ENCODE results near the gene GALNT16. TPM values are rescaled to one million over a fixed set of nuclear protein-coding genes. Genes with fewer than 3 reads are reported as not detected.

GALNT16 gene
- total RNA-seq, 2 experiments from 2014 or later: not detected

DNA sequence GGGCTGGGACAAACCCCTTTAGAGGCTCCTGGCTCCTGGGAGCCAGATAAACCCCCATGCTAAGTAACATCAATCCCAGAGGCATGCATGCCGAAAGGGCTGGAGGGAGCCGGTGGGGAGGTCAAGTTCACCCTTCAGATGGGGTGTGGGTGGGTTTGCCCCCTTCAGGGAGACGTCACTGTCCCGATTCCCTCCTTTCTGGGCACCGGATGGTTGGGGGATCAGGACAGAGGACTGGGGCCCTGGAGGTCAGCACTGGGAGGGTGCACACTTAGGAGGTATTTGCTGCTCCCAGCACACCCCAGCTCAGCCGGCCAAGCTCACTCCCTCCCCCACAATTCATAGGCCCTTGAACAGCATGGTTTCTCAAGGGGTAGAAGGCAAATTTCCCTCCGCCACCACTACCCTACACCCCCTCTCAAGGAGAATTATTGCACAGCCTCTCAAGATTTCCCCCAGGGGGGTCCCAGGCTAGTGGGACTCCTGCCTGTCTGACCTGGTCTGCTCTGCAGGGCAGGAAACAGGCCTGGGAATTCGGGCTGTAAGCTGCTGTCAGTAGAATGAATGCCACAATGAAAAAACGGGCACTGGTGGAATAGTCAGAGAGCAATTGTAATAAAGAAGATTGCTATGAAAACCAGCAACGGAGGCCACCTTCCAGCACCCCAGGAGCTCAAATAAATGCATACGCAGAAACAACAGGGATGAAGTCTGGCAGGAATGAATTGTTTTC, 63.5 kb downstream of the GALNT16 start:
- Mint-ChIP-seq H3K27me3 (no peaks in the 10 kb centered on the region), H3K9me3 (no peaks in the 10 kb centered on the region), H3K4me3 (no peak overlapping the region), H3K27ac (no peak overlapping the region), H3K4me1 (ENCODE audit: low read depth) (no peaks in the 10 kb centered on the region), H3K36me3 (no peaks in the 10 kb centered on the region)
- DNase-seq: no peak
- ChIA-PET CTCF (no interaction called here), POLR2A (no interaction called here)
- intact Hi-C loops (cut with micrococcal nuclease): no loop called here

DNA sequence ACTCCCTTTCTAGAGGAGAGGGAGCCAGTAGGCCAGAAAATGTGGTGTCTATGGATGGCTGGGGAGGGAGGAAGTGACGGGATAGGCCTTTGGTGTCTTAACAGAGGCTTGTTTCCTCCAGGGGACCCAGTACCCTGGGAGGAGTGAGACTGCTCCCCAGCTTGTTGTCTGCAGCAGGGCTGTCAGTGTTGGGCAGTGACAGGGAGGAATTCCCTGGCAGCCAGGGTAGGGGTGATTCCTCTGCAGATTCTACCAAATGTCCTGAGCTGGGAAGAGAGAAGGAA, 64.0 kb downstream of the GALNT16 start:
- no peaks in the 10 kb centered on the region for H3K36me3 Mint-ChIP-seq
- no peak for DNase-seq
- H3K27ac Mint-ChIP-seq: no peak overlapping the region
- no peaks in the 10 kb centered on the region for H3K9me3 Mint-ChIP-seq
- no peaks in the 10 kb centered on the region for H3K4me1 Mint-ChIP-seq (ENCODE audit: low read depth)
- H3K4me3 Mint-ChIP-seq: no peak overlapping the region
- no peaks in the 10 kb centered on the region for H3K27me3 Mint-ChIP-seq
- ChIA-PET CTCF (no interaction called here), POLR2A (no interaction called here)
- intact Hi-C loops (cut with micrococcal nuclease): no loop called here

DNA sequence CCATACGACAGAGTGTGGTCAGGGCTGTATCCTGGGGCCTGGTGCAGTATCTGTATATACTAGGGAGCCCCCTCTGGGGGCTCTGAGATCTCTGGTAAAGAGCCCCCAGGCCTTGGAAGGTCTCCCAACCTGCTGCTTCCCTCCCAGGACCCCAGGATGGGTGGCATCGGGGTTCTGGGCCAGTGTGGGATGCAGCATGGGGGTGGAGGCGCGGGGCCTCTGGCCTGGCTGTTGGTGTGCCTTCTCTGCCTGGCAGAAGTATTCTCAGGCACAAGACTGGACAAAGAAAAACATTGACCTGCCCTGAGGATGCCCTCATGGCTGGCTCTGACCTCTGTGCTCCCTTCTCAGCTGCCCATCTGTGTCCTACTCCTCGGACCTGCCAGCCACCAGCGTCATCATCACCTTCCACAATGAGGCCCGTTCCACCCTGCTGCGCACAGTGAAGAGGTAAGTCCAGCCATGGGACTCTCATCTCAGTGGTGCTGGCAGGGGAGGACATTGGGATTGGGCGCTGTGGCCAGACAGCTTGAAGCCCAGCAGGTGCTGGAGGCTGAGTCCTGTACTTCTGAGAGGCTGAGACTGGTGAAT, 64.5 kb downstream of the GALNT16 start:
- H3K27me3 Mint-ChIP-seq: no peaks in the 10 kb centered on the region
- H3K36me3 Mint-ChIP-seq: no peaks in the 10 kb centered on the region
- no peak overlapping the region for H3K27ac Mint-ChIP-seq
- intact Hi-C loops (cut with micrococcal nuclease): no loop called here
- POLR2A ChIA-PET: no interaction called here
- CTCF ChIA-PET: interaction anchor here (0.7 kb wide), 1 partner anchor 22 kb away, joined by 3 read pairs; no protein-coding TSS in a partner anchor
- no peaks in the 10 kb centered on the region for H3K9me3 Mint-ChIP-seq
- no peak for DNase-seq
- no peak overlapping the region for H3K4me3 Mint-ChIP-seq
- no peaks in the 10 kb centered on the region for H3K4me1 Mint-ChIP-seq (ENCODE audit: low read depth)

DNA sequence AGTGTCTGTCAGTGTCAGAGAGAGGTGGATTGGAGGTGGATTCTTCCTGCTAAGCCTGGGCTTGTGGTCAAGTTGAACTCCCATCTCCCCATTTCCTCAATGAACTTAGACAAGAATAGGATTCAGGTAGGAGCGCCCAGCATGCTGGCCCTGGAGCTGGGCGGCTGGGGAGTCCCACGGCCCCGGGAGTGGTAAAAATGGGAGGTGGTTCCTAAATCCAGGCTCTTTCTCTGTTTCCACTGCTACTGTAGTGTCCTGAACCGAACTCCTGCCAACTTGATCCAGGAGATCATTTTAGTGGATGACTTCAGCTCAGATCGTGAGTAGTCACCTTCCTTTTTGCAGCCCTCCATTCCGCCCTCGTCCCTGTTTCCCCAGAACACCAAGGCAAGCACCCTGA, 65.1 kb downstream of the GALNT16 start:
- Mint-ChIP-seq H3K9me3 (no peaks in the 10 kb centered on the region), H3K27me3 (no peaks in the 10 kb centered on the region)

DNA sequence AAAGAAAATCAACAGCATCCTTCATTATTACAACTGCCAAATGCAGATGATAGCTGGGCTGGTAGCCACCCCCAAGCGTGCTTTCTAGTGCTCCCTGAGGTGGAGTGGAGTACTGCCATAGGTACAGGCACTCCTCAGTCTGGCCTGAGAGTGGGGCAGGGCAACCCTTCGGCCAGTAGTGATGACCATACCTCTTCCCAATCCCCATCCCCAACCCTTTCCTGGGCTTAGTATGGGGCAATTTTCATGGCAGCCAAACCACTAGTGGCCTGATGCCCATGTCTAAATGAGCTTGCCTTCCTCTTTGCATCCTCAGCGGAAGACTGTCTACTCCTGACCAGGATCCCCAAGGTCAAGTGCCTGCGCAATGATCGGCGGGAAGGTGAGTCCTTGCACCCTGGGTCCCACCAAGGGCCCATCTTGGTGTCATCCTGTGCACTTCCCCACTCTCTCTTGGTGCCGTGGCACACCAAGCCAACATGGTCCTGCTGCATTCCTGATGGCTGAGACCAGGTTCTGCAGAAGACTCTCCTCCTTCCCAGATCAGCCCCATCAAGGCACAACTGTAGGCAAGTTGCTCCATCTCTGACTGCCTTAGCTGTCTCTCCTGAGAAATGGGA, 65.8 kb downstream of the GALNT16 start:
- no peak overlapping the region for H3K4me3 Mint-ChIP-seq
- CTCF ChIA-PET: interaction anchor here (1.2 kb wide), 1 partner anchor 134 kb away, joined by 3 read pairs; no protein-coding TSS in a partner anchor

More for the DNA sequence above, 65.1 kb downstream of the GALNT16 start:
- no peaks in the 10 kb centered on the region for H3K4me1 Mint-ChIP-seq (ENCODE audit: low read depth)
- intact Hi-C loops (cut with micrococcal nuclease): no loop called here
- CTCF ChIA-PET: interaction anchor here (0.7 to 1.2 kb wide), 2 partner anchors 22 to 135 kb away, joined by 3 read pairs; no protein-coding TSS in a partner anchor
- no peak for DNase-seq
- no peak overlapping the region for H3K27ac Mint-ChIP-seq
- no peaks in the 10 kb centered on the region for H3K36me3 Mint-ChIP-seq
- POLR2A ChIA-PET: no interaction called here
- H3K4me3 Mint-ChIP-seq: no peak overlapping the region

DNA sequence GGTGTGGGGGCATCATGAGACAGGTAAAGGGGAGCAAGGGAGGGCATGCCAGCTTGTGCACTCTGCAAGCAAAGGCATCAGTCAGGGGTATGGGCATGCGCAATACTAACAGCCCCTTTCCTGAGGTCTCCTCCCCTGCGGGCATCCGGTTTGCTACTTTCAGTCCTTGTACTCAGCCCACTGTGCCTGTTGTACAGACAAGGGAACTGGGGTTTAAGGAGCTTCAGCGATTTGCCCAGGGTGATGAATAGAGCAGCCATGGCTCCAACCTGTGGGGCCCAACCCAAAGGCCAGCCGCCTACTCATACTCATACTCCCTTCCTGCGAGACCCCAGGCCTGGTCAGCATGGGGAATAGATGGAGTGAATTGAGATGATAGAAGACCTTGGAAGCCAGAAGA, 66.7 kb downstream of the GALNT16 start:
- CTCF ChIA-PET: no interaction called here
- POLR2A ChIA-PET: no interaction called here
- Mint-ChIP-seq H3K36me3 (no peaks in the 10 kb centered on the region), H3K4me1 (ENCODE audit: low read depth) (no peaks in the 10 kb centered on the region), H3K27ac (no peak overlapping the region), H3K27me3 (no peaks in the 10 kb centered on the region), H3K9me3 (no peaks in the 10 kb centered on the region), H3K4me3 (no peak overlapping the region)
- DNase-seq: peak; percentile 3
- intact Hi-C loops (cut with micrococcal nuclease): no loop called here

More for the DNA sequence above, 65.8 kb downstream of the GALNT16 start:
- DNase-seq: peak; percentile 1
- H3K9me3 Mint-ChIP-seq: no peaks in the 10 kb centered on the region
- H3K27ac Mint-ChIP-seq: no peak overlapping the region
- H3K27me3 Mint-ChIP-seq: no peaks in the 10 kb centered on the region
- intact Hi-C loops (cut with micrococcal nuclease): no loop called here
- POLR2A ChIA-PET: no interaction called here
- H3K4me1 Mint-ChIP-seq (ENCODE audit: low read depth): no peaks in the 10 kb centered on the region
- no peaks in the 10 kb centered on the region for H3K36me3 Mint-ChIP-seq

DNA sequence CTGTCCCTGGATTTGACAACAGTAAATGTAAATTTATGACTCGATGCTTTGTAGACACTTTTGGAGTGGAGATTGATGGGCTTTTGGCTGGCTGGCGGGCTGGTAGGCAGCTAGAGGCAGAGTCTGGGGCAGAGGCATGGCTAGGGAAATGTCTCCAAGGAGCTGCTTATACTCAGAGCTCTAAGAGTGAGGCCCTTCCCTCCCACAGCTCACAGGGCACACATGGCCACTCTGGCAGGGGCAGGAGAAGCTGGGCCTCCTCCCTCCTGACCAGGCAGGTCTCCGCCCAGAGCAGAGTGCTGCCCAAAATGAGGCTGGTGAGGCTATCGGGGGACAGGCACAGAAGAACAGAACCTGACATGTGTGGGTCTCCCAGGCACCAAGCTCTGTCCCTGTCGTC, 67.5 kb downstream of the GALNT16 start:
- DNase-seq: no peak
- Mint-ChIP-seq H3K36me3 (no peaks in the 10 kb centered on the region), H3K4me1 (ENCODE audit: low read depth) (no peaks in the 10 kb centered on the region), H3K27ac (no peak overlapping the region), H3K27me3 (no peaks in the 10 kb centered on the region), H3K9me3 (no peaks in the 10 kb centered on the region), H3K4me3 (no peak overlapping the region)
- intact Hi-C loops (cut with micrococcal nuclease): no loop called here
- ChIA-PET CTCF (interaction anchor here (1.0 kb wide), 1 partner anchor 29 kb away, joined by 3 read pairs; no protein-coding TSS in a partner anchor), POLR2A (no interaction called here)

DNA sequence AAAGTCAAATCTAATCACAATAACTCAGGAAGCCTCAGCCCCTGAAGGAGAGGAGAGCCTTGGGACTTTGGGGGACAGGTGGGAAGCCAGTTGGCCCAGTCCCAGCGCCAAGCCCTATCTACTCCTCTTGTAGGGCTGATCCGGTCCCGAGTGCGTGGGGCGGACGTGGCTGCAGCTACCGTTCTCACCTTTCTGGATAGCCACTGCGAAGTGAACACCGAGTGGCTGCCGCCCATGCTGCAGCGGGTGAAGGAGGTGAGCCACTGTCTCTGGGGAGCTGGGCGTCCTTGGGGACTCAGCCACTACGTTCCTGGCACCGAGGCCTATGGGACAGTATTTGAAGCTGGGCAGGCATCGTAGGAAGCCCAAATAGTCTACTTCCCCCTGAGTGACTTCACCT, 68.4 kb downstream of the GALNT16 start:
- no peaks in the 10 kb centered on the region for H3K4me1 Mint-ChIP-seq (ENCODE audit: low read depth)
- no peaks in the 10 kb centered on the region for H3K9me3 Mint-ChIP-seq
- intact Hi-C loops (cut with micrococcal nuclease): no loop called here
- H3K27ac Mint-ChIP-seq: no peak overlapping the region
- H3K4me3 Mint-ChIP-seq: no peak overlapping the region
- POLR2A ChIA-PET: no interaction called here
- CTCF ChIA-PET: interaction anchor here (1.0 kb wide), 1 partner anchor 30 kb away, joined by 3 read pairs; no protein-coding TSS in a partner anchor
- DNase-seq: no peak
- H3K36me3 Mint-ChIP-seq: no peaks in the 10 kb centered on the region
- no peaks in the 10 kb centered on the region for H3K27me3 Mint-ChIP-seq

DNA sequence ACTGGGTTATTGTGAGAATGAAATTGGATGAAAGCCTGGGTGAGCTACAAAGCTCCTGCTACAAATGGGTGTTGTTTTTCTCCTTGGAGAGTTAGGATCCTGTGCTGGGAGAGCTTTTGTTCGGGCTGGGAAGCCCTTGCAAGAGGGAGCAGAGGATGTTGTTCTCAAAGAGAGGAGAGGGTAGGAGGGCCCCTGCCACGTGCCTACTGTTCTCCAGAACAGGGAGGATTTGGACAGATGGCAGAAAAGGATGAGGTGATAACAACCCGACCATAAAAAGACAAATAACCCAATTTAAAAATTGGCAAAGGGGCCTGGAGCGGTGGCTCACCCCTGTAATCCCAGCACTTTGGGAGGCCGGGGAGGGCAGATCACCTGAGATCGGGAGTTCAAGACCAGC, 68.8 kb downstream of the GALNT16 start:
- ChIA-PET CTCF (no interaction called here), POLR2A (no interaction called here)
- DNase-seq: no peak
- Mint-ChIP-seq H3K36me3 (no peaks in the 10 kb centered on the region), H3K27ac (no peak overlapping the region), H3K9me3 (no peaks in the 10 kb centered on the region), H3K4me1 (ENCODE audit: low read depth) (no peaks in the 10 kb centered on the region), H3K4me3 (no peak overlapping the region), H3K27me3 (no peaks in the 10 kb centered on the region)
- intact Hi-C loops (cut with micrococcal nuclease): no loop called here

DNA sequence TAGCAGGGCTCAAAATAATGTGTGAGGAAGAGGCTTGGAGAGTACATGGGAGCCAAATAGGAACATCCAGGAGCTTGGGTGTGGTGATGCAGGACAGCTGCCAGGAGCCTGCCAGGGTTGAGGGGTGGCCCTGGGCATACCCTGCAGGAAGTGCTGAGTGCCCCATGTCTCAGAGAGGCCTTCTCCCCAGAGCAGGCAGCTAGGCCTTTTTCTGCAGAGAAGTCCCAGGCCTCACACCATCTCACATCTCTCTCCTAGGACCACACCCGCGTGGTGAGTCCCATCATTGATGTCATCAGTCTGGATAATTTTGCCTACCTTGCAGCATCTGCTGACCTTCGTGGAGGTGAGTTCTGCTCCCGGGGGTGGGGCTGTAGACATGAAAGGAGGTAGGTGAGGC, 71.2 kb downstream of the GALNT16 start:
- no peak for DNase-seq
- no peak overlapping the region for H3K27ac Mint-ChIP-seq
- intact Hi-C loops (cut with micrococcal nuclease): no loop called here
- H3K4me3 Mint-ChIP-seq: no peak overlapping the region
- no peaks in the 10 kb centered on the region for H3K9me3 Mint-ChIP-seq
- H3K27me3 Mint-ChIP-seq: no peaks in the 10 kb centered on the region
- H3K36me3 Mint-ChIP-seq: no peaks in the 10 kb centered on the region
- POLR2A ChIA-PET: no interaction called here
- CTCF ChIA-PET: interaction anchor here (0.9 to 1.2 kb wide), 2 partner anchors 202 to 1503 kb away, joined by 3 read pairs; no protein-coding TSS in a partner anchor
- H3K4me1 Mint-ChIP-seq (ENCODE audit: low read depth): no peaks in the 10 kb centered on the region

DNA sequence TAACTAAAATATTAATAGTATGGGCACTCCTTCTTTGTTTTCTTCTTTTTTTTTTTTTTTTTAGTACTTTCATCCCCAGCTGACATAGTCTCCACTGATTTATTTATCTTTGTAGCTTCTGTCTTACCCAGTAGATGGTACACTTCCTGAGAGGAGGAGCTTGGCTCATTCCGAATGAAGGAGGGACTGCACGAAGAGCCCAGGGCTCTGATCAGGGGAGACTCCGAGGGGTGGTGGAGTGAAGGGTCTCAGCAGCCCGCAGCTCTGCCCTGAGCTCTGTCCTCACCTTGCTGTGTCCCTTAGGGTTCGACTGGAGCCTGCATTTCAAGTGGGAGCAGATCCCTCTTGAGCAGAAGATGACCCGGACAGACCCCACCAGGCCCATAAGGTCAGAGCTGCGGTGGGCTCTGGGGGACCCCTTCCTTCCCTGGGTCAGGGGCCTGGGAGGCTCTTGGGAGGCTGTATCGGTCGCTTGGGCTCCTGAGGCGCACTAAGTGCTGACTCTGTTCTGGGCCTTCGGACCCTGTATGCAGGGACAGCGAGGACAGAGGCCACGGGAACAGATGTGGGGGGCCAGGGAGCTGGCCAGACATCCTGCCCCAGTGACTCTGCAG, 72.9 kb downstream of the GALNT16 start:
- Mint-ChIP-seq H3K9me3 (no peaks in the 10 kb centered on the region), H3K4me3 (no peak overlapping the region), H3K4me1 (ENCODE audit: low read depth) (no peaks in the 10 kb centered on the region), H3K27ac (no peak overlapping the region), H3K36me3 (no peaks in the 10 kb centered on the region), H3K27me3 (peaks cover 3% of the 10 kb centered on the region)
- intact Hi-C loops (cut with micrococcal nuclease): no loop called here
- ChIA-PET CTCF (interaction anchor here (0.5 to 1.3 kb wide), 3 partner anchors 14 to 422 kb away, joined by 3 read pairs; no protein-coding TSS in a partner anchor), POLR2A (interaction anchor here (0.6 kb wide), 1 partner anchor 17 kb away, joined by 3 read pairs; no protein-coding TSS in a partner anchor)
- DNase-seq: no peak

DNA sequence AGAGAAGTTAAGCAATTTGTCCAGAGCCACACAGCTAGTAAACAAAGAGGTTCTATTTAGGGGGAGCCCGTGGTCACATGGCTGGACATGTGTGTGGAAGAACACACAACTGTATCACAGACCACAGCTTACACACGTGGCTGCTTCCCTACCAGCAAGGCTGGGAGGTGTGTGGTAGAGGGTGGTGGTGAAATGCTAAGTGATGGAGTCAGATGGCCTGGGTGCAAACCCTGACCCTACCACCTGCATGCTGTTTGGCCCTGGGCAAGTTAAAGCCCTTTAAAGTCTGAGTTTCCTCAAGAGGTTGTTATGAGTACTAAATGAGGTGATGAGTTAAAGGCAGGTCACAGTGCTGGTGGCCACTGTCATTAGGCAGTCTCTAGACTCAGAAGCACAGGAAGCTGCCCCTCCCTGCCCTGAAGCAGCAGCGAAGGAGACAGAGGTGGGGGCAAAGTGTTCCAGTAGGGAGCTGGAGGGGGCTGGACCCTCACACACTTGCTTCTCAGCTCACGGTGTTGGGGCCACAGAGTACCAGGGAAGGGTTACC, 73.9 kb downstream of the GALNT16 start:
- POLR2A ChIA-PET: no interaction called here
- Mint-ChIP-seq H3K36me3 (no peaks in the 10 kb centered on the region), H3K27me3 (peaks cover 4% of the 10 kb centered on the region), H3K27ac (no peak overlapping the region), H3K4me1 (ENCODE audit: low read depth) (no peaks in the 10 kb centered on the region), H3K9me3 (no peaks in the 10 kb centered on the region), H3K4me3 (no peak overlapping the region)
- no peak for DNase-seq
- CTCF ChIA-PET: interaction anchor here (1.3 kb wide), 1 partner anchor 13 kb away, joined by 3 read pairs; no protein-coding TSS in a partner anchor
- intact Hi-C loops (cut with micrococcal nuclease): no loop called here

All from activated CD4-positive, alpha-beta memory T cell treated with anti-CD3 and anti-CD28 coated beads for 36 hours (primary cell).